NCI-H1417 treated with DMSO at 0.1 percent for 48 hours (cell line): ENCODE measurements around the gene PCSK6.

Experiments used
- DNase-seq: peaks from one replicate; lab custom pipeline; 2025; lab: John Stamatoyannopoulos, UW

PCSK6 gene

GRCh38 chr15:101489599-101490407, at the start of gene PCSK6:
Gene PCSK6 (minus strand): TSS chr15:101489707. CDS start chr15:101489670, 37 bp downstream.
- DNase-seq = no peak

- no peak for DNase-seq
Observed at GRCh38 chr15:101538996-101539395, 49.5 kb upstream of the PCSK6 start.

- DNase-seq = no peak
Observed at GRCh38 chr15:101538177-101538576, 48.7 kb upstream of the PCSK6 start.

- DNase-seq = no peak
Observed at GRCh38 chr15:101537483-101538080, 48.1 kb upstream of the PCSK6 start.

- no peak for DNase-seq
Observed at GRCh38 chr15:101536875-101537405, 47.4 kb upstream of the PCSK6 start.

GRCh38 chr15:101536166-101536874, 46.8 kb upstream of the PCSK6 start:
- no peak for DNase-seq

GRCh38 chr15:101535170-101535902, 45.8 kb upstream of the PCSK6 start:
- no peak for DNase-seq

- DNase-seq = no peak
Observed at GRCh38 chr15:101534376-101534970, 45.0 kb upstream of the PCSK6 start.

- no peak for DNase-seq
Observed at GRCh38 chr15:101533371-101534140, 44.0 kb upstream of the PCSK6 start.

GRCh38 chr15:101532865-101533264, 43.4 kb upstream of the PCSK6 start:
- DNase-seq = no peak

- DNase-seq = no peak
Observed at GRCh38 chr15:101531170-101531569, 41.7 kb upstream of the PCSK6 start.

- no peak for DNase-seq
Observed at GRCh38 chr15:101530224-101530958, 40.9 kb upstream of the PCSK6 start.

- no peak for DNase-seq
Observed at GRCh38 chr15:101528917-101529299, 39.4 kb upstream of the PCSK6 start.

GRCh38 chr15:101528108-101528916, 38.8 kb upstream of the PCSK6 start:
- no peak for DNase-seq

- no peak for DNase-seq
Observed at GRCh38 chr15:101526890-101527289, 37.4 kb upstream of the PCSK6 start.

- DNase-seq = no peak
Observed at GRCh38 chr15:101526442-101526841, 36.9 kb upstream of the PCSK6 start.

- no peak for DNase-seq
Observed at GRCh38 chr15:101526021-101526420, 36.5 kb upstream of the PCSK6 start.

- DNase-seq = no peak
Observed at GRCh38 chr15:101525087-101525669, 35.7 kb upstream of the PCSK6 start.

GRCh38 chr15:101523560-101523940, 34.0 kb upstream of the PCSK6 start:
- DNase-seq = no peak
